HK-2 (cell line): ENCODE measurements around the gene FCGR3B.
"Not testable (repeated sequence)": the region's sequence is repeated elsewhere in the genome, so short reads cannot be mapped to it uniquely, and the experiment has no call there.

Source experiments
- DNase-seq: peaks from one replicate; pipeline ENCODE4 v3.0.0-alpha.2; 2018; ENCODE audit not compliant: unreplicated experiment

Gene FCGR3B

DNA sequence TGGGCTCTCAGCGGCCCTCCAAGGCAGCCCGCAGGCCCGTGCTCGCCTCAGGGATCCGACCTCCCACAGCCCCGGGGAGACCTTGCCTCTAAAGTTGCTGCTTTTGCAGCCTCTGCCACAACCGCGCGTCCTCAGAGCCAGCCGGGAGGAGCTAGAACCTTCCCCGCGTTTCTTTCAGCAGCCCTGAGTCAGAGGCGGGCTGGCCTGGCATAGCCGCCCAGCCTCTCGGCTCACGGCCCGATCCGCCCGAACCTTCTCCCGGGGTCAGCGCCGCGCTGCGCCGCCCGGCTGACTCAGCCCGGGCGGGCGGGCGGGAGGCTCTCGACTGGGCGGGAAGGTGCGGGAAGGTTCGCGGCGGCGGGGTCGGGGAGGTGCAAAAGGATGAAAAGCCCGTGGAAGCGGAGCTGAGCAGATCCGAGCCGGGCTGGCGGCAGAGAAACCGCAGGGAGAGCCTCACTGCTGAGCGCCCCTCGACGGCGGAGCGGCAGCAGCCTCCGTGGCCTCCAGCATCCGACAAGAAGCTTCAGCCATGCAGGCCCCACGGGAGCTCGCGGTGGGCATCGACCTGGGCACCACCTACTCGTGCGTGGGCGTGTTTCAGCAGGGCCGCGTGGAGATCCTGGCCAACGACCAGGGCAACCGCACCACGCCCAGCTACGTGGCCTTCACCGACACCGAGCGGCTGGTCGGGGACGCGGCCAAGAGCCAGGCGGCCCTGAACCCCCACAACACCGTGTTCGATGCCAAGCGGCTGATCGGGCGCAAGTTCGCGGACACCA is 25.0 kb downstream of the FCGR3B start:
- peak; percentile 21 for DNase-seq

DNA sequence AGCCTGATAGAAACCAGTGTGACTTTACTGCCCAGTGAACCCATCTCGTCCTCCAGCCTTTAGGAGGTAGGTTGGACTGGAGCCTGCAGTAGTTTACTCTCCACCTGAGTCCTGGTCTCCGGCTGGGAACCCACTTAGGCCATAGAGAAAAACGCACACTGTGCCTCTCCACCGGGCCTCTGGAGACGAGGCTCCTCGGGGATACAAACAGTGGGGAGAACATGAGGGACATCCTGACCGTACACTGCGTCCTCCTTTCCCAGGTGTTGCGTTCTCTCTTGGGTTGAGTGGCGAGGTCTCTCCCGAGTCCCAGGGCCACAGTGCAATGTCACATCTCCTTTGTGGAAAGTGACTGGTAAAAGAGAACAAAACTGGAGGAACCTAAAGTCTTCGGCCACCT is 26.0 kb downstream of the FCGR3B start:
- not testable (repeated sequence) for DNase-seq

DNA sequence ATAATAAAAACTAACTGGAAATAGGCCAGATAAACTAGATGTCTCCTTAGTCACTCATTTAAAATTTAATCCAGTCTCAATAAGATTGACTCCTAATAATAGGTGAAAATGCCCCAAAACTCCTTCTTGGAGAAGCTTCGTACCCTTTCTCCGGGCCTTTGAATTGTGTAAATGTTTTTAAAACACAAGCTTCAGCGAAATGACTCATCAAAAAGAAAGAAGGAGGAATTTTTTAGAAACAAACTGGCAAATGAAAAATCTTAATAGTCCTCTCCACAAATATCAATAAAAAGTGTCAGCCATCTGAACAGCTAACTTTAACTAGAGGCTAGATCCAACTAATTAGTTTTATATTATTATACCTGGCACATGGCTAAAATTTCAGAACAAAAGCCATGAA is 33.9 kb downstream of the FCGR3B start:
- DNase-seq = not testable (repeated sequence)

DNA sequence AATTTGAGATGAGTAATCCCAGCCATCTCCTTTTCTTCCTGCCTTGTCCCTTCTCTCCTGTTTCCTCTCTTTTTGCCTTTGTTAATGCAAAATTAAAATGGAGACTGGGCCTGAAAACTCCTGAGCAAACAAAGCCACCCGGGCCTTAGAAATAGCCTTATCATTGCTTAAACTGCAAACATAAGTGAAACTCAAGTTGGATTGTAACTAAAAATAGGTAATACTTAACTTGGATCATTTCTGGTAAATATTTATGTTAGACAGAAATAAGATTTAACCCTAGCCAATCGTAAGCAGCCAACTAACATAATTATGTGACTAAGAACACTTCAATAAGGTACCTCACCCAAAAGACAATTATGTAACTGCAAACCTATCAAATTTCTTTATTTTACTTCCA is 35.4 kb downstream of the FCGR3B start:
- not testable (repeated sequence) for DNase-seq

DNA sequence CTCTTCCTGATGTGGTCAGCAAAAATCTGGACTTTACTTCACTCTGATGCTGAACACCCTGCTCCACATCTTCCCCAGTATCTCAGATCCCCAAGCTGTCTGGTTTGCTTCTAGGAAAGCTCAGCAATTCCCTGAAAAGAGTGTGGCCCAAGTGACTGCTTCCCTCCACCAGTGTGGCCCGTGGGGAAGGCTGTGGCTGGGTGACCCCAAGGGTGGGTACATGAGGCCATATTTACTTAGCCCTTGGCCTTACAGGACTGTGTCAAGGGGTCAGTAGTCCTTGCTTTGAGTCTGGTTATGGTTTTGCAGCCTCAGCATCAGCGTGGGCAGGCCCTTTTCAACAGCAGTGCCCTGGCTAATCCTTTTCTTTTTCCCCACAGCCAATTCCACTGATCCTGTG is 35.8 kb downstream of the FCGR3B start:
- DNase-seq = not testable (repeated sequence)

DNA sequence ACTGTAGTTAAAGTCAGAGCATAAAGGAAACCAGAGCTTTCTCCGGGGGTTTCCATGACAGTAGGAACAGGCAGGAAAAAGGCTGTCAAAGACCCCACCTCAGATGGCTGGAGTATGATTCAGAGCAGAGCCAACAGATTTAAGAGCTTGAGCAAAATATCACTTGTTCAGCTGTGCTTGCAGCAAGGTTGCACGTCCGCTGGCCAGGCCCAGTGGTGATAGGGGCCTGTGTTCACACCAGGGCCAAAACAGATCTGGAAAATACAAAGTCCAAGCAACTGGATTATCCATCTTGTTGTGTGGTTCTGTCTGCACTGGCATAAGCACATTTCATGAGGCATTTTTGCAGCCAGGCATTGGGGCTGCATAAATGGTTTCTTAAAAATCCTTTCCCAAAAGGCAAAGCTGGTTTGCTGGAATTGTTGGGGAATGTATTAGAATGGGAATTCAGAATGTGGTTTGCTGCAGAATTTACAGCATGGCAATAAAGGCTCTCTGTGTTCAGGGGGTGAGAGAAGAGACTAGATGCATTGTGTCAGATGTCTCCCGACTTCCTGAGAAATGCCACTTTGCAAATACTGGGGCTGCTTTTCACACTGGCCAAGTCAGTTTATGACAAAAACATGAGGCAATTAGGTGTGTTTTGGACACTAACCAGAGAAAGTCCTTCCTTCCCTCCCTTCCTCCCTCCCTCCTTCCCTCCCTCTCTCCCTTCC is 36.5 kb downstream of the FCGR3B start:
- DNase-seq = not testable (repeated sequence)

DNA sequence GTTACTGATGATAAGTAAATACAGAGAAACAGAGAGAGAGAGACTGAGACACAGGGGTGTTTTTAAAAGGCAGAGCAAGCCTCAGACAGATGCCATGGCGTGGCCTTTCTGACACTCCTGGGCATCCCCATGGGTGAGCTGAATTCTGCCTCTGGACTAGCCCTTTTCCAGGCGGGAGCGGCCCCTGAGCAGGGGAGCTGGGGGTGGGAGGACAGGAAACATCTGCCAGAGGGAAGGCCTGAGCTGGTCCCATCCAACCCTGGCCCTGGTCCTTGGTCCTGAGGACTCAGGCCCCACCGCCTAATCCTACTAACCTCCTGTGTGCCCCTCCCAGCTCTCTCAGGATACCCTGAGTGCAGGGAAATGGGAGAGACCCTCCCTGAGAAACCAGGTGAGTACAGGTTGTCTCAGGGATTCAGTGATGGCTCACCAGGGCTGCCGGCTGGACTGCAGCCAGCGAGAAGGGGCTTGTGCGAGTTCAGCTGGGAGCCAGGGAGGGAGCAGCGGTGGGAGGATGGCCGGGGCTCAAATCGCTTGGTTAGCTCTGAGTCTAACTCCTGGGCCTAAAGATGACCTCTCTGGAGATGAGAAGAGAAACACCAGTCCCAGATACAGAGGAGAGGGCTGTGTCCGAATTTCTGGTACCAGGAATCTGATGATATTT is 37.8 kb downstream of the FCGR3B start:
- not testable (repeated sequence) for DNase-seq

DNA sequence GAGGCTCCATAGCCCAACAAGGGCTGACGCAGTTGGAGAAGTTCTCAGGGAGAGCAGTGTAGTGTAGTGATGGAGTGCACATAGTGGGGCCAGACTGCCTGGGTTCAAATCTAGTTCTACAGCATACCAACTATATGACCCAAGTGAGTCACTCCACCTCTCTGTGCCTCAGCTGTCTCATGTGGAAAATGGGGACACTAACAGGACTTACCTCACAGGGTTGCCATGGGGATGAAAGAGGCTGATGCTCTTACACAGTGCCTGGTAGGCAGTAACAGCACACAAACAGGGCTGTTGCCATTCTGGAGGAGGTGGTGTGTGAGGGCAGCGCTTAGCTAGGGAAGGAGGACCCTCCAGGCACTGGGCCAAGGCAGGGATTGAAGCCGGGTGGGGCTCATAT is 38.4 kb downstream of the FCGR3B start:
- DNase-seq = not testable (repeated sequence)

DNA sequence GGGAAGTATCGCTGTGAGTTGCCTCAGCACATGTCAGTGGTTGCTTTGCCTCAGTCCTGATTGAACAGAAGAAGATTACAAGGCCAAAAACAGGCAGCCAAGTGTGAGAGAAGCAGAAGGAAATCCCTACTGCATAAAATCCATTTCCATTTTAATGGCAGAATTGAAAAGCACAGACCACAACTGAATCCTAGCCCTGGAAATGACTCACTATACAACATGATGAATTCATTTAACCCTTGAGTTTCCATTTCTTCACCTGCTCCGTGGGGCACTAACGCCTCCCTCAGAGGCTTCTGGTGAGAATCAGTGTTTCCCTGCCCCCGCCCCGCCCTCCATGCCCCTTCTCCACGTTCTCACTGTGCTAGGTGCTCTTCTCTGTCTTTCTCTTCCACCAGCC is 41.1 kb downstream of the FCGR3B start:
- DNase-seq = not testable (repeated sequence)

DNA sequence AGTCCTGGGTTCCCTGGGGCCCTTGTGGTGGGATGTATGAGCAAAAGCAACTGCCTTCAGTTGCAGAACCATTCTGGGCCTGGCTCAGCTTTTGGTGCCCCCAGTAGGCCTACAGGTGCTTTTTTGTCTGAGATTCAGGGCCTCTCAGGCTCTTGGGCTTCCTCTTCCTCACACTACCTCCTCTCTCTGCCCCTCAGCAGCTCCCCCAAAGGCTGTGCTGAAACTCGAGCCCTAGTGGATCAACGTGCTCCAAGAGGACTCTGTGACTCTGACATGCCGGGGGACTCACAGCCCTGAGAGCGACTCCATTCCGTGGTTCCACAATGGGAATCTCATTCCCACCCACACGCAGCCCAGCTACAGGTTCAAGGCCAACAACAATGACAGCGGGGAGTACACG is 41.6 kb downstream of the FCGR3B start:
- not testable (repeated sequence) for DNase-seq

DNA sequence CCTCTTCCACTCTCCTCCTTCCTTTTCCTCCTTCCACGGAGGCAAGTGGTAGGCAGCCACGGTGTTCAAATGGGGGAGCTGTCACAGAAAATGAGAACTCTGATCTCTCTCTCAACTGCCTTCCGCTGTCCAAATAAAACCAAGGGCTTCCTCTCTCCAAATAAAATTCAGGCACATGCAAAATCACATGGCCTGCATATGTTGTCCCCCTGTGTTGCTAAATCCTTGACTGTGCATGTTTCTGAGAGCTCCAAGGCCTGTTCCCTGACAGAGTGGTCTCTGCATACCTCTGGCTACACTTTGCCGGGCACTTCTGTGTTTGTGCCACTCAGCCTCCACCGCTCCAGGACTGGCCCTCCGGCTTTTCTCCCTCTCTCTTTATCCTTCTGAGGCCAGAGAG is 42.4 kb downstream of the FCGR3B start:
- not testable (repeated sequence) for DNase-seq

DNA sequence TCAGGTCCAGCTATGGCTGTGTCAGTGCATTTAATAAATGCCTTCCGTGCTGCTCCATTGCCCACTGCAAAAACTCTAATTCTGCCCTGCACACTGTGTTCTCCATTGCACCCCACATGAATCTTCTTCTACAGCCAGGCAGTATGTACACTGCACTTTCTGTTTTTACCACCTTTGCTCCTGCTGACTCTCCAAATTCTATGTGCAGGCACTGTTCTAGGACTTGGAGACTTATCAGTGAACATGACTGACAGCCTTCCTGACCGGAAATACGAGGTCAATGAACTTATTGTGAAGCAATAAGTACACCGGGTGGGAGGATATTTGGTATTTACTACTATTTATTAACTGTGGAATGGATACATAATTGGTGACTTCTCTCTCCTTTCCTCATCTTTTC is 48.1 kb downstream of the FCGR3B start:
- not testable (repeated sequence) for DNase-seq

DNA sequence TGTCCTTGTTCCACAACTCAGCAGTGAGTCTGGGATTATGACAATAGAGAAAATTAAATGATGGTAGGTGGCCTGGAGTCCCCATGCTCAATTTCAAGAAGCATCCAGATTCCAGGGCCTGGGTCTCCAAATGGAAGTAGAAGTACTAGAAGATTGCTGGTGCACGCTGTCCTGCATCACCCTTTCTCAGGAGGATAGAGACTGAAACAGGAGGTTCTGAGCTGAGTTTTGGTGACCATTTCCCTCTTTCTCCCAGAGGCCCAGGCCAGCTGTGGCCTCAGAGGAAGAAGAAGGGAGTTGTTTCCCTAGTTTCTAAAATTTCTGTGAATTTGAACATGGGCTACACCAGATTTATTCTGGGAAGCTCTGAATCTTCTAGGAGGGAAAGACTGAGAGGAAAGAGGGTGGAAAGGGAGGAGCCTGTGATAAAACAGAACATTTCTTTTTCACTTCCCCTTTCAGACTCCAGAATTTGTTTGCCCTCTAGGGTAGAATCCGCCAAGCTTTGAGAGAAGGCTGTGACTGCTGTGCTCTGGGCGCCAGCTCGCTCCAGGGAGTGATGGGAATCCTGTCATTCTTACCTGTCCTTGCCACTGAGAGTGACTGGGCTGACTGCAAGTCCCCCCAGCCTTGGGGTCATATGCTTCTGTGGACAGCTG is 50.0 kb downstream of the FCGR3B start:
- not testable (repeated sequence) for DNase-seq

DNA sequence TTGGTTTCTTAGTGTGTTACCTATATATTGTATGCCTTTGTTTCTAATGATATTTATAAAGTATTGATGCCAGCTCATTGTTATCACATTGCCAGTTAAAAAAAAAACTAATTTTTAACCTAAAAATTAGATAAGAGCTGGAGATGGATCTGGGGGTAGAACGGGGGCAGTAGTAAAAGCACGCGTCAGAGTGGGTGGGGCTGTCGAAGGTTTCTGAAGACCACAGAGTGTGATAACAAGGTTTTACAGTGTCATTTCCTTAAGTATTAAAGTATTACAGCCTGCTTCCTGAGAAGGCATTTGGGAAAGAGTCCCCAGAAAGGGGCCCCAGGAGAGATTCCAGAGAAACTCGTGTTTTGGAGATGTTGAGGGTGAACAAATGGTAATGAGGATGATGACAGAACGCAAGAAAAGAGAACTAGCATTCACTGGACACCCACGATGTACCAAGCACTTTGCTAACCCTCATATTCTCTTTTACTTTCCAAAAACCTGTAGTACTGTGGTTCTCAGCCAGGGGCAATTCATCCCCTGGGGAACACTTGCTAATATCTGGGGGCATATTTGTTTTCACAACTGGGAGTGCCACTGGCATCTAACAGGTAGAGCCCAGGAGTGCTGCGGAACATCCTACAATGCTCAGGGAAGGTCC is 51.0 kb downstream of the FCGR3B start:
- not testable (repeated sequence) for DNase-seq

DNA sequence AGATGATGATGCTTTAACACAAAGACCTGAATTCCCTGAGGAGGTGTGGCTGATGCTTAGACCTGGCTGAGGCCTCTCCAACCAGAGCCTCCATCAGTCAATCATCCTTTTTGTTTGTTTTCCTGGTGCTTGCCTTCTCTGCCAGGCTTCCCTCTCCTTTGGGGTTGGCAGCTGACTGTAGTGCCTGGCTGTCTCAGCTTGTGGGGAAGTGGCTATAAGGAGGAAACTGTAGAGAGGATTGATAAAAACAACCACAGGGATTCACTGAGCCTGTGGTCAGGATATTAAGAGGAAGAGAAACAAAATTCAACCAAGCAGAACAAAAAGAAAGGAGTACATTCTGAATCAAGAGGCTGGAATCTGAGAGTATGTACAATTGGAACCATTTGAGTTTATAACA is 54.3 kb downstream of the FCGR3B start:
- DNase-seq = not testable (repeated sequence)
